Breast epithelium (tissue), 3 donors: ENCODE results near the gene USP20.
"Not testable (repeated sequence)": the region's sequence is repeated elsewhere in the genome, so short reads cannot be mapped to it uniquely, and the experiment has no call there.

Experiments used
- POLR2A ChIP-seq: fragments of 450-650 bp; IDR thresholded peaks from one replicate; pipeline ENCODE4 v1.6.1; 2016; ENCODE audit warnings: antibody characterized with exemption, mild to moderate bottlenecking, moderate library complexity
- POLR2AphosphoS5 ChIP-seq, 3 donors: sonication (generic); formaldehyde crosslinking; IDR thresholded peaks; one replicate each; pipeline ENCODE4 v1.6.1; 2017; ENCODE audit warnings: antibody characterized with exemption in 3 of 3
- TF ChIP-seq, protein P1 (sequence below), 3 donors: fragments of 450-650 bp; IDR thresholded peaks; one replicate each; pipeline ENCODE4 v1.5.1; 2016 to 2017; ENCODE audit warnings: antibody characterized with exemption in 3 of 3, mild to moderate bottlenecking in 3 of 3, moderate library complexity in 3 of 3

DNA sequence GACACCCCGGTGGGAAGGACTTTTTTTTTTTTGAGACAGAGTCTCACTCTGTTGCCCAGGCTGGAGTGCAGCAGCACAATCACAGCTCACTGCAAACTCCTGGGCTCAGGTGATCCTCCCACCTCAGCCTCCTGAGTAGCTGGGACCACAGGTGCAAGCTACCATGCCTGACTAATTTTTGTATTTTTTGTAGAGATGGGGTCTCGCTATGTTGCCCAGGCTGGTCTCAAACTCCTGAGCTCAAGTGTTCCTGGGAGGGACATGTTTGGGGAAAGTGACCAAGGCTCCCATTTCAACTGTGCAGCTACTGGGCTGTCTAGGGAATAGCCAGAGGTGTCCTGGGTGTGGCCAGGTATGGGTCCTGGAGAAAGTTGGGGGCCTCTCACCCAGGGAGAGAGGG, 39.2 kb upstream of the USP20 start:
- not testable (repeated sequence) for TF ChIP-seq POLR2AphosphoS5 (IDR thresholded peaks at IDR 0.05); POLR2A
- TF ChIP-seq, protein P1, sequence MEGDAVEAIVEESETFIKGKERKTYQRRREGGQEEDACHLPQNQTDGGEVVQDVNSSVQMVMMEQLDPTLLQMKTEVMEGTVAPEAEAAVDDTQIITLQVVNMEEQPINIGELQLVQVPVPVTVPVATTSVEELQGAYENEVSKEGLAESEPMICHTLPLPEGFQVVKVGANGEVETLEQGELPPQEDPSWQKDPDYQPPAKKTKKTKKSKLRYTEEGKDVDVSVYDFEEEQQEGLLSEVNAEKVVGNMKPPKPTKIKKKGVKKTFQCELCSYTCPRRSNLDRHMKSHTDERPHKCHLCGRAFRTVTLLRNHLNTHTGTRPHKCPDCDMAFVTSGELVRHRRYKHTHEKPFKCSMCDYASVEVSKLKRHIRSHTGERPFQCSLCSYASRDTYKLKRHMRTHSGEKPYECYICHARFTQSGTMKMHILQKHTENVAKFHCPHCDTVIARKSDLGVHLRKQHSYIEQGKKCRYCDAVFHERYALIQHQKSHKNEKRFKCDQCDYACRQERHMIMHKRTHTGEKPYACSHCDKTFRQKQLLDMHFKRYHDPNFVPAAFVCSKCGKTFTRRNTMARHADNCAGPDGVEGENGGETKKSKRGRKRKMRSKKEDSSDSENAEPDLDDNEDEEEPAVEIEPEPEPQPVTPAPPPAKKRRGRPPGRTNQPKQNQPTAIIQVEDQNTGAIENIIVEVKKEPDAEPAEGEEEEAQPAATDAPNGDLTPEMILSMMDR (IDR thresholded peaks at IDR 0.05) = not testable (repeated sequence)
